Measurements from ENCODE around the gene ATRAID. TPM values are rescaled to one million over a fixed set of nuclear protein-coding genes. Genes with fewer than 3 reads are reported as not detected.

ATRAID gene
- total RNA-seq, 1 donor from 2014 or later = 58.8 TPM

GRCh38 chr2:27178469-27178868 lies 33.4 kb upstream of the ATRAID start:
- Mint-ChIP-seq H3K27me3 (ENCODE audit: unreplicated experiment) (peaks cover 5% of the 10 kb centered on the region), H3K36me3 (ENCODE audit: unreplicated experiment) (no peaks in the 10 kb centered on the region), H3K9me3 (ENCODE audit: unreplicated experiment) (no peaks in the 10 kb centered on the region), H3K4me3 (ENCODE audit: unreplicated experiment) (no peak overlapping the region), H3K4me1 (ENCODE audit: low read depth, unreplicated experiment) (no peaks in the 10 kb centered on the region), H3K27ac (ENCODE audit: unreplicated experiment) (no peak overlapping the region)
- no peak for TF ChIP-seq CTCF (IDR thresholded peaks at IDR 0.05; ENCODE audit: partially characterized antibody, unreplicated experiment)
- no peak for DNase-seq

- Mint-ChIP-seq H3K27me3 (ENCODE audit: unreplicated experiment) (peaks cover 5% of the 10 kb centered on the region), H3K4me3 (ENCODE audit: unreplicated experiment) (no peak overlapping the region), H3K36me3 (ENCODE audit: unreplicated experiment) (no peaks in the 10 kb centered on the region), H3K9me3 (ENCODE audit: unreplicated experiment) (no peaks in the 10 kb centered on the region), H3K4me1 (ENCODE audit: low read depth, unreplicated experiment) (peaks cover 3% of the 10 kb centered on the region), H3K27ac (ENCODE audit: unreplicated experiment) (no peak overlapping the region)
- DNase-seq = no peak
- no peak for TF ChIP-seq CTCF (IDR thresholded peaks at IDR 0.05; ENCODE audit: partially characterized antibody, unreplicated experiment)
These were observed 32.4 kb upstream of the ATRAID start for GRCh38 chr2:27179344-27180000.

- Mint-ChIP-seq H3K4me3 (ENCODE audit: unreplicated experiment) (no peak overlapping the region), H3K4me1 (ENCODE audit: low read depth, unreplicated experiment) (peaks cover 3% of the 10 kb centered on the region), H3K36me3 (ENCODE audit: unreplicated experiment) (no peaks in the 10 kb centered on the region), H3K9me3 (ENCODE audit: unreplicated experiment) (no peaks in the 10 kb centered on the region), H3K27me3 (ENCODE audit: unreplicated experiment) (peaks cover 5% of the 10 kb centered on the region), H3K27ac (ENCODE audit: unreplicated experiment) (no peak overlapping the region)
- TF ChIP-seq CTCF (IDR thresholded peaks at IDR 0.05; ENCODE audit: partially characterized antibody, unreplicated experiment) = no peak
- no peak for DNase-seq
These were observed 29.5 kb upstream of the ATRAID start for GRCh38 chr2:27182346-27182745.

GRCh38 chr2:27184115-27184514 lies 27.7 kb upstream of the ATRAID start:
- Mint-ChIP-seq H3K4me1 (ENCODE audit: low read depth, unreplicated experiment) (peaks cover 3% of the 10 kb centered on the region), H3K27ac (ENCODE audit: unreplicated experiment) (no peak overlapping the region), H3K4me3 (ENCODE audit: unreplicated experiment) (no peak overlapping the region), H3K9me3 (ENCODE audit: unreplicated experiment) (no peaks in the 10 kb centered on the region), H3K36me3 (ENCODE audit: unreplicated experiment) (no peaks in the 10 kb centered on the region), H3K27me3 (ENCODE audit: unreplicated experiment) (peaks cover 2% of the 10 kb centered on the region)
- TF ChIP-seq CTCF (IDR thresholded peaks at IDR 0.05; ENCODE audit: partially characterized antibody, unreplicated experiment) = no peak
- no peak for DNase-seq

- H3K4me3 Mint-ChIP-seq (ENCODE audit: unreplicated experiment) = no peak overlapping the region
- no peak overlapping the region for H3K27ac Mint-ChIP-seq (ENCODE audit: unreplicated experiment)
- TF ChIP-seq CTCF (IDR thresholded peaks at IDR 0.05; ENCODE audit: partially characterized antibody, unreplicated experiment) = no peak
- no peak for DNase-seq
- no peaks in the 10 kb centered on the region for H3K36me3 Mint-ChIP-seq (ENCODE audit: unreplicated experiment)
- H3K9me3 Mint-ChIP-seq (ENCODE audit: unreplicated experiment) = no peaks in the 10 kb centered on the region
- H3K27me3 Mint-ChIP-seq (ENCODE audit: unreplicated experiment) = peaks cover 2% of the 10 kb centered on the region
- peaks cover 3% of the 10 kb centered on the region for H3K4me1 Mint-ChIP-seq (ENCODE audit: low read depth, unreplicated experiment)
These were observed 26.4 kb upstream of the ATRAID start for GRCh38 chr2:27185331-27186026.
